HFF-Myc (cell line): Measurements from ENCODE around the gene ULK4.

ENCODE experiments used
- DNase-seq: peaks from one replicate; pipeline ENCODE4 v3.0.0-alpha.2; 2011; ENCODE audit warnings: low read depth; ENCODE audit errors: extremely low read depth
- H3K4me3 ChIP-seq: replicated peaks from 2 replicates; pipeline ENCODE4 v1.5.1; 2011; ENCODE audit warnings: low read depth, mild to moderate bottlenecking, control low read depth, low read length
- TF ChIP-seq, protein P1 (sequence below): IDR thresholded peaks from 2 replicates; pipeline ENCODE4 v1.5.1; 2012; ENCODE audit warnings: mild to moderate bottlenecking, low read depth, low read length, control low read depth; ENCODE audit errors: missing control alignments

ULK4 gene

DNA sequence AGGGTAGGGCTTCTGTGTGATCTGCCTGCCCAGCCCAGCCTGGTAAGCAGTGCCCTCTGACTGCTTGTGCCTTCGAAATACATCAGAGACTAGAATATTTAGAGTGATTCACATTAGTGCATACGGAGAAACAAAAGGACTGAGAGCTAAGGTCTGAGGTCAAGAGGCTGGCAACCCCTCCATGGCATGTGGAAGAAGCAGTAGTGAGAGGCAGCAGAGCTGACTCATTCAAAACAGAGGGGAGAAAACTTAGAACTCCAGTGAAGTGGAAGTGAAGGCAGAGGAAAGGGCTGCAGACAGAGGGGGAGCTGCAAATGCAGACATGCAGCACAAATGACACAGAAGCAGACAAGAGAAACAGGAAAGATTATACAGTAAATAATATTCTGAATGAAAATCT lies 61.6 kb downstream of the ULK4 start:
- TF ChIP-seq, protein P1, sequence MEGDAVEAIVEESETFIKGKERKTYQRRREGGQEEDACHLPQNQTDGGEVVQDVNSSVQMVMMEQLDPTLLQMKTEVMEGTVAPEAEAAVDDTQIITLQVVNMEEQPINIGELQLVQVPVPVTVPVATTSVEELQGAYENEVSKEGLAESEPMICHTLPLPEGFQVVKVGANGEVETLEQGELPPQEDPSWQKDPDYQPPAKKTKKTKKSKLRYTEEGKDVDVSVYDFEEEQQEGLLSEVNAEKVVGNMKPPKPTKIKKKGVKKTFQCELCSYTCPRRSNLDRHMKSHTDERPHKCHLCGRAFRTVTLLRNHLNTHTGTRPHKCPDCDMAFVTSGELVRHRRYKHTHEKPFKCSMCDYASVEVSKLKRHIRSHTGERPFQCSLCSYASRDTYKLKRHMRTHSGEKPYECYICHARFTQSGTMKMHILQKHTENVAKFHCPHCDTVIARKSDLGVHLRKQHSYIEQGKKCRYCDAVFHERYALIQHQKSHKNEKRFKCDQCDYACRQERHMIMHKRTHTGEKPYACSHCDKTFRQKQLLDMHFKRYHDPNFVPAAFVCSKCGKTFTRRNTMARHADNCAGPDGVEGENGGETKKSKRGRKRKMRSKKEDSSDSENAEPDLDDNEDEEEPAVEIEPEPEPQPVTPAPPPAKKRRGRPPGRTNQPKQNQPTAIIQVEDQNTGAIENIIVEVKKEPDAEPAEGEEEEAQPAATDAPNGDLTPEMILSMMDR = no peak
- DNase-seq = no peak
- H3K4me3 ChIP-seq = no peak overlapping the region

DNA sequence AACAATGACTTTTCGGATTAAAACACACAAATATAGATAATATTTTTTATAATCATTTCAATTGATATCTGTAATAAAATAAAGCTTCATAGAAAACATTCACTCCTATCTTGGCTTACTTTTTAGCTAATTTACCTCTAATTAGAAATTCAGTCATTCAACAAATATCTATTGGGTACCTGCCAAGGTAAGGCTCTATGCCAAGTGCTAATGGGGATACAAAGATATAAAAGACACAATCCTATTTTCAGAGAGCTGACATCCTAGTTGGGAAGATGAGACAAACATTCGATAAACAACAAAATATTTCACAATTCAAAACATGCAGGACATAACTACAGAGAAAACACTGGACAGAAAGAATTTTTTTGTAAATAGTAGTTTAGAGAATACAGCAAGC lies 63.3 kb downstream of the ULK4 start:
- H3K4me3 ChIP-seq = no peak overlapping the region
- no peak for DNase-seq
- TF ChIP-seq, protein P1 = no peak

DNA sequence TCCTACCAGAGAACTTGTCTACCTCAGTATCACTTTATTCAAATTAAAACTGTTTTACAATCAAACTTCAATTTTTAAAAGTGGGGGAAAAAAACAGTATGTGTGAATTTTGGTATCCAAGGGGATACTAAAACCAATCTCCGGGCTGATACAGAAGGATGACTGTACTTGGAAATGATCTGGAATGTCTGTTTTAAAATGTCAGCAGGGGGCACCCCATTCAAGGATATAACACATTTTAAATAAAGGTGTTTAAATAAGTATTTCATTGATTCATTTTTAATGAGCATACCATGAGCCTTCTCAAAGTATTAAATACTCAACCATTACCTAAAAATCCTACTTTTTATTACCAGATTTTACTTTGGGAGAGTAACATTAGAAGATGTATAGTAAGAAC lies 67.9 kb downstream of the ULK4 start:
- TF ChIP-seq, protein P1 = peak; percentile 33
- DNase-seq = peak; percentile 12
- no peak overlapping the region for H3K4me3 ChIP-seq

DNA sequence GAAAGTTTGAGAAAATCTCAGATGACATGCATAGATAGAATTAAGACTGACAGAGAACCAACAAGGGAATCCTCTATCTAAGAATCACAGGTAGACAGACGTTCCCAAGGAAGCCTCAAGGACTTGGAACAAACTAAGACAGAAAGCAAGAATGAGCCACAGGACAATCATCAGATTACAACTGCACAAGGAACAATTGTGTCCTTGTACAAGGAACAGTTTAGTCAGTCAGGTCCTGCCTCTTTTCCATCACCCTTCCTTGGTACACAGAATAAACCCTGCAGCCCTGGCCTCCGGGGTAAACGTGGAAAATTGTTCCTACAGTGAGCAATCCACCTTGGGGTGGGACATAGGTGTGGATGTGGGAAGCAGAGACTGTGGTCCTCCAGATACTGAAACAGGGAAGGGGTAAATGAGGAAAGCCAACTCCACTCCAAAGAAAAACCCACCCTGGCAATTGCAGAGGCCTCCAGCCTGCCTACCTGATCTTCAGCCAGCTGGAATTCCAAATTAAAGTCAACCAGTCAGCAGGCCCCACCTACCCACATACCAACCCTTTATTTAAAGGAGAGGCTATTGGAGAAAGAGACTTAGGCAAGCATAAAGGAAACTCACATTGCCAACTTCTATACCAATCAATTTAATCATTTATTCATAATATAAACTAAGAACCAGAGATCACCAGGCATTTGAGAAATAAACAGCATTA lies 73.4 kb downstream of the ULK4 start:
- no peak for DNase-seq
- TF ChIP-seq, protein P1 = no peak
- no peak overlapping the region for H3K4me3 ChIP-seq

DNA sequence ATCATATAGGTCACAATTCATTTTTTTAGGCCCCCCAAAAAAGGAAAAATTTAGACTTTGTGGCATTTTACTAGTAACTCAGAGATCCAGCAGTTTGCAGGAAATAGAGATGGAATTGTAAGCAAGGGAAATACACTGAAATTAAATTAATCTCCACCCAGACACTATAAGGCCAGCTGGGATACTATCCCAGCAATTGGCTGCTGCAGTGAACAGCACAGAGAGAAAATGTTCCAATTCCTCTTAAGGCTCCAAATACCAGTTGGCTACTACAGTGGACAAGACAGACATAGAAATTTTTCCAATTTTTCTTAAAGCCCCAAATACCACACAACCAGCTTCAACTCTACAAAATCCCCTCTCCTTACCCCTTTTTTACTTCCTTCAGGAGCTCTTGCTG lies 78.9 kb downstream of the ULK4 start:
- H3K4me3 ChIP-seq = no peak overlapping the region
- no peak for DNase-seq
- TF ChIP-seq, protein P1 = no peak

DNA sequence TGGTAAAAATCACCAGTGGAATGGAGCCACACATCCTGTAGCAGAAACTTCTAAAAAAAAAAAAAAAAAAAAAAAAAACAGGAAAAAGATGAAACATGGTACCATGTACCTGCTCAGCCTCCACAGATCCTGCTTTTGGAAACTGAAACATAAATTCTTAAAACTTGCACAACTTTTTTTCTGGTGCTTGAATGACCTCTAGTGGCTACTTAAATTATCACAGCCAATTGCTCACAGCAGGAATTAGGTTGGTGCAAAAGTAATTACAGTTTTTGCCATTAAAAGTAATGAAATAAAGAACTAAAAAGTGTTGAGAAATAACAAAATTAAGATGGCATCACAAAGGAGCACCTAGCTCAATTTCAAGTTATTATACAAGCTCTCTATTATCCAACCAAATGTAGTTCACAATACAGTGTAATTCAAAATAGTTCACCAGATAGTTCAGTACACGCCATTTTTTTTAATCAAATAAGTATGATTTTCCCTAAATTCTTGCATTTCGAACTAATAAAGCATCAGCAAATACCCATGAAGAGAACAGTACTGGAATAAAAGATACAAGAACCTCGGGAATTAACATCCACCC lies 80.6 kb downstream of the ULK4 start:
- no peak overlapping the region for H3K4me3 ChIP-seq
- peak; percentile 21 for DNase-seq
- TF ChIP-seq, protein P1 = peak; percentile 43
